Endometrial microvascular endothelial cells (primary cell): ENCODE data around the gene RPL15. TPM values are rescaled to one million over a fixed set of nuclear protein-coding genes. Genes with fewer than 3 reads are reported as not detected.
"Not testable (repeated sequence)": the region's sequence is repeated elsewhere in the genome, so short reads cannot be mapped to it uniquely, and the experiment has no call there.

Experiments
- in situ Hi-C: cut with HindIII; loops from 2 replicates; pipeline ENCODE4 v1.10.0; 2017; ENCODE audit warnings: low sequenced_read_pairs, low pct_unique_long_range_greater_than_20kb; ENCODE audit errors: inconsistent ontology term
- total RNA-seq: library from RNA; depleted of rRNA; stranded (reverse); fragments of >200 nt; gene quantifications from one replicate; pipeline ENCODE4 v1.2.3, GENCODE V29; 2015; ENCODE audit errors: inconsistent ontology term

Gene RPL15
- total RNA-seq = 3,506 TPM

- in situ Hi-C loops = no loop called here
Observed at GRCh38 chr3:23916886-23917678, at the start of gene RPL15, which contains the start of gene NKIRAS1. Gene RPL15 (plus strand): TSS chr3:23917132. CDS start chr3:23917860, 728 bp downstream. Gene NKIRAS1 (minus strand): TSS chr3:23916990. CDS start chr3:23910904, 6,086 bp downstream.

- in situ Hi-C loops = no loop called here
Observed at GRCh38 chr3:23867400-23867799, 49.5 kb upstream of the RPL15 start.

- in situ Hi-C loops = no loop called here
Observed at GRCh38 chr3:23867838-23868237, 49.1 kb upstream of the RPL15 start.

GRCh38 chr3:23869977-23870662 is 46.8 kb upstream of the RPL15 start:
- in situ Hi-C loops = no loop called here

GRCh38 chr3:23870663-23871043 is 46.3 kb upstream of the RPL15 start:
- in situ Hi-C loops = not testable (repeated sequence)

- in situ Hi-C loops = not testable (repeated sequence)
Observed at GRCh38 chr3:23871361-23871760, 45.6 kb upstream of the RPL15 start.

GRCh38 chr3:23872330-23872729 is 44.6 kb upstream of the RPL15 start:
- in situ Hi-C loops = no loop called here

- in situ Hi-C loops = no loop called here
Observed at GRCh38 chr3:23873941-23874340, 43.0 kb upstream of the RPL15 start.

- in situ Hi-C loops = no loop called here
Observed at GRCh38 chr3:23874359-23875112, 42.4 kb upstream of the RPL15 start.

GRCh38 chr3:23875113-23875725 is 41.7 kb upstream of the RPL15 start:
- in situ Hi-C loops = no loop called here

GRCh38 chr3:23876923-23877322 is 40.0 kb upstream of the RPL15 start:
- in situ Hi-C loops = no loop called here

- in situ Hi-C loops = no loop called here
Observed at GRCh38 chr3:23877329-23877980, 39.5 kb upstream of the RPL15 start.

GRCh38 chr3:23879485-23879884 is 37.4 kb upstream of the RPL15 start:
- in situ Hi-C loops = no loop called here

GRCh38 chr3:23880703-23881339 is 36.1 kb upstream of the RPL15 start:
- in situ Hi-C loops = no loop called here

GRCh38 chr3:23881993-23882392 is 34.9 kb upstream of the RPL15 start:
- in situ Hi-C loops = not testable (repeated sequence)

- in situ Hi-C loops = no loop called here
Observed at GRCh38 chr3:23882487-23882918, 34.4 kb upstream of the RPL15 start.

- in situ Hi-C loops = no loop called here
Observed at GRCh38 chr3:23884481-23884880, 32.5 kb upstream of the RPL15 start.

- in situ Hi-C loops = no loop called here
Observed at GRCh38 chr3:23885210-23885609, 31.7 kb upstream of the RPL15 start.
